GM19372 (cell line): ENCODE measurements around the gene EXOC8.
A peak's percentile ranks its signal among the peaks of the same experiment; 100 is the strongest.
"Not testable (repeated sequence)": the region's sequence is repeated elsewhere in the genome, so short reads cannot be mapped to it uniquely, and the experiment has no call there.

Experiments used
- ATAC-seq: cut with Tn5 transposase; IDR thresholded peaks from one replicate; pipeline ENCODE4 v1.9.1; 2021; ENCODE audit warnings: mild to moderate bottlenecking, low read depth, moderate library complexity; ENCODE audit not compliant: unreplicated experiment

EXOC8 gene

GRCh38 chr1:231354330-231355020, 16.8 kb upstream of the EXOC8 start:
- no peak for ATAC-seq

DNA sequence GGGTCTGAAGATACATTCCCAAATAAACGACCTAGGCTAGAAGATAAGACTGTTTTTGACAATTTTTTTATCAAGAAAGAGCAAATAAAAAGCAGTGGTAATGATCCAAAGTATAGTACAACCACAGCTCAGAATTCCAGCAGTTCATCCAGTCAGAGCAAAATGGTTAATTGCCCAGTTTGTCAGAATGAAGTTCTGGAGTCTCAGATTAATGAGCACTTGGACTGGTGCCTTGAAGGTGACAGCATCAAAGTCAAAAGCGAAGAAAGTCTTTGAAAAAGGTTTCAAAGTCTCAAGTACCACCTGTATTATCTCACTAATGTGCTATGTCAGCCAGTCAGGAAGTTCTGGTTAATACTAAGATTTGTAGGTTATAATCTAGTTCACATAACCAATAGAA, 15.4 kb upstream of the EXOC8 start:
- no peak for ATAC-seq

- ATAC-seq: no peak
These were observed 14.2 kb upstream of the EXOC8 start for GRCh38 chr1:231351816-231352215.

GRCh38 chr1:231348856-231349255, 11.2 kb upstream of the EXOC8 start:
- ATAC-seq: not testable (repeated sequence)

DNA sequence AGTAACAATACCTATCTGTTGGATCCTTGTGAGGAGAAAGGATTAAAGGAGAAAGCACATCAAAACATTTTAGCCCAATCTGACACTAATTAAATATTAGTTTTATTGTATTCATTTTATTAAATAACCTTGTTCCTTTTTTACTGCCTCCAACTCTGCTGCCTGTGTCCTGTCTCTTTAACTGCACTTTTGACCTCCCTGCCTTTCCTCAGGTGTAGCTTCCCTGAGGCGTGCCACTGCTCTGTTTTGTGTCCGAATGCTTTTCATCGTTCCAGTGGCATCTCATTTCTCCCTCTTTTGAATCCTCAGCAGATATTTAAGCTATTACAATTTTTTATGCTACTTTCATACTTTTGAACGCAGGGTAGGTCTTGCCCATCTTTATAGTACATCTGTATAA, 10.8 kb upstream of the EXOC8 start:
- ATAC-seq: no peak

DNA sequence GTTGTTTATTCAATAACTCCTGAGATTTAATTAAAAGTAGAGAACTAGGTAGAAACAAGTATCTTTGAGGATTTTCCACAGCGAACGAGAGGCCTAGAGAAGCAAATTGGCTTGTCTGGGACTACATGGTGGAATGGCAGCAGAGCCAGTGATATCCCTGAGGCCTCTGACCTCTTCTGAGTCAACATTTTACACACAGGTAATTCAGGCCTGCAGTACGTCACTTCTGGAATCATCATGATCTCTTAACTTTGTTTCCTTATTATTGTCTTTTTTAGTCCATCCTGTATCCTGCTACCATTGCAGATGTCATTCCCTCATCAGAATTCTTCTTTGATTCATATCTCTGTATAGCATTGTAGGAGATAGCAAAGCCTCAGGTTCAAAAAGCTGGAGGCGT, 10.3 kb upstream of the EXOC8 start:
- no peak for ATAC-seq

DNA sequence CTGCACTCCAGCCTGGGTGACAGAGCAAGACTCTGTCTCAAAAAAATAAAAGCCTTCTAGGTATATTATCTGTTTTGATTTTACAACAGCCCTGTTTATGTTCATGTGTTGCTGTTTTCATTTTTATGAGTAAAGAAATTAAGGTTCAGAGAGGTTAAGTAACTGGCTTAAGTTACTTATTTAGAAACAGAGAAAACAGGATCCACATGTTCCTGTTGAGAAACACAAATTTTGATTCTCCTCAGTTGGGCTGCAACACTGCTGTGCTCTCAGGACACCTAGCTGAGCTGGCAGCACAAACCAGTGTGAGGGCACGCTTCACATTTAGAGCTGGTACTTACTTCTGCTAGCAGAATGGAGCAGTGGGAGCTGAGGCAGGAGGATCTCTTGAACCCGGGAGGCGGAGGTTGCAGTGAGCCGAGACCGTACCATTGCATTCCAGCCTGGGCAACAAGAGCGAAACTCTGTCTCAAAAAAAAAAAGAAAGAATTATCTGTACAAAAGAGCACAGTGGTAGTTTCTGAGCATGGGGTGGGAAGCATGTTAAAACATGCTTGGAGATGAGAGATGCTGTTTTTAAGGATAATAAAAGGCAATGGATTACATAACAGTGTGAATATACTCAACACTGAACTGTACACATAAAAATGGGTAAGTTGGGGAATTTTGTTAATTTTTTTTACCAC, 2.8 kb upstream of the EXOC8 start:
- ATAC-seq: no peak

DNA sequence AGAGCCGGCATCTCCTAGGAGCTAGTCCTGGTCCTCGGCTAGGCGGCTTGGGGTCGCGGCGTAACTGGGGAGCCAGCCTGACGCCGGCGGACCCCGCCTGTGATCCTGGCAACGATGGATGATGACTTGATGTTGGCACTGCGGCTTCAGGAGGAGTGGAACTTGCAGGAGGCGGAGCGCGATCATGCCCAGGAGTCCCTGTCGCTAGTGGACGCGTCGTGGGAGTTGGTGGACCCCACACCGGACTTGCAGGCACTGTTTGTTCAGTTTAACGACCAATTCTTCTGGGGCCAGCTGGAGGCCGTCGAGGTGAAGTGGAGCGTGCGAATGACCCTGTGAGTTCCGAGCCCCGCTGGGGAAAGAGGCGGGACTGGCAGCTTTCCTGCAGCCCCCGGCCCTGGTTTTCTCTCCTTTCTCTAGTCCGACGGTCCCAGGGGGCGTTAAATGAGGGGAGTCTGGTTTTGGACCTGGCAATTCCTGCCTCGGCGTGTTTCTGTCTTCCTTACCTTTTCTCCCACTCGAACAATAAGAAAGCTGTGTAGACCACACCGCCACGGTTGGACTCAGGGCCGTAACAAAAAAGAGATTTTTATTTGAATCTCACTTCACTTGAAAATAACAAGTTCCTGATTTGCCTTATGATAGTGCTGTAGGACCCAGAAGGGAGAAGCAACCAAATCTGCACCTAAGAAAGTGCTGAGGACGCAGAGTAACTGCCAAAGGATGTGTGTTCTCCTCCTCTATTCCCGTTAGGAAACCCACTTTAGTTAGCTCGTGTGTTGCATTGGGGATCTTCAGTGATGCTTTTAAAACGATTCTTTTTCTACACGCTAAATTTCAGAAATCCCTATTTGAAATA, 847 bp upstream of the EXOC8 start, which contains the start of gene SPRTN:
Gene SPRTN (plus strand): TSS at position 24 of the 859 bp plus-strand sequence. CDS start 91 bp downstream, at position 115.
- peak; percentile 10 for ATAC-seq

DNA sequence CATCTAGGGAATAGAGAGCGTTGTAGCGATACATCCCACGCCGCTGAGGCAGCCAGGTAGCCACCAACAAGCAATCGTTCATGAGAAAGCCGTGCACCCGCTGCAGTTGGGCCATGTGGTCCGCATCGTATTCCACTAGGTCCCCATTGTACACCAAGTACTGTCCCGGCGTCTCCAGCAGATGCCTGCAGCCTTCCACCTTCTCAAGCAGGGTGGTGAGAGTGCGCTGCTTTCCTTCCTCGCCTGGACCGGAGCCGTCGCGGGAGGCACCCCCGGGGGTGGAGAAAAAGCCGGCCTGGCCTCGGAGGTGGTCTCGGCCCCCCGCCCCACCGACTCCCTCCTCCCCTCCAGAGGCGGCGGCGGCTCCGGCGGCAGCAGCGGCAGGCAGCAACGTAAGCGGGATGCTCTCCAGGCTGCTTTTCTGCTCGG, 595 bp downstream of the EXOC8 start:
- ATAC-seq: peak; percentile 13

- ATAC-seq: no peak
These were observed 1.7 kb downstream of the EXOC8 start for GRCh38 chr1:231335663-231336602.

DNA sequence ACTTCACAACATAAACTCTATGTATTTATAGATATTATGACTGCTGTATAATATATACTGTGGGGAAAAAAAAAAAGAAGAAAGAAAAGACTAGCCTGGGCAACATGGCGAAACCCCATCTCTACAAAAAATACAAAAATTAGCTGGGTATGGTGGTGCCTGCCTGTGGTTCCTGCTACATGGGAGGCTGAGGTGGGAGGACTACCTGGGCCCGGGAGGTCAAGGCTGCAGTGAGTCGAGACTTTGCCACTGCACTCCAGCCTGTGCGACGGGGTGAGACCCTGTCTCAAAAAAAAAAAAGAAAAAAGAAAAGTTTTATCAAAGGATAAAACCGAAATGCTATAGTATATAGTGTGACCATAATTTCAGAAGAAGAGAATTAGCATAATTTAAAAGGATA, 2.7 kb downstream of the EXOC8 start:
- ATAC-seq: no peak

DNA sequence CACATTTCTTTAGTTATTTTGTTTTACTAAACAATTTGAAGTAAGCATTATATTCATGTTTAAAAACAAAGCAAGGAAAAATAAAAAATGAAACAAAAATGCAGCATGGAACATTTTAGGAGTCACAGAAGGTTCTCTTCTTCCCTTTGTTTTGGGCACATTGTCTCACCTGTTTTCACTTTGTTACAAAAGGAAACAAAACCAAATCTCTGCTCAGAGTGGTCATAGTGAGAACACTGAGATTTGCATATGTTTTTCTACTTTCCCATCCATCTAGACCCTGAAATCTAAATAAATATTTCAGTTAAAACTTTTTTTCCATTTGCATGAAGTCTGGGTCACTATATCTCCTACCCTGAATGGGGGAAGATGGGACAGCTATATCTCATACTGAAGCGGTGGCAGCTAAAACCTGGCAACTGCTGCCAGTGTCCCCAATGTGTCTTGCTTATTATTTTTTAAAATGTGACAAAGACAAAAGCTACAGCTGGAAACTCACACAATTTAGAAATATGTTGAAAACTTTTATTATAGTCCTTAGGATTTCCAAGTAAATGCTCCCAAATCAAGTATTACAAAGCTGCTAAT, 3.5 kb downstream of the EXOC8 start:
- no peak for ATAC-seq

- no peak for ATAC-seq
These were observed 4.9 kb downstream of the EXOC8 start for GRCh38 chr1:231332761-231333160.

- ATAC-seq: no peak
These were observed 8.2 kb downstream of the EXOC8 start for GRCh38 chr1:231329483-231329882.

DNA sequence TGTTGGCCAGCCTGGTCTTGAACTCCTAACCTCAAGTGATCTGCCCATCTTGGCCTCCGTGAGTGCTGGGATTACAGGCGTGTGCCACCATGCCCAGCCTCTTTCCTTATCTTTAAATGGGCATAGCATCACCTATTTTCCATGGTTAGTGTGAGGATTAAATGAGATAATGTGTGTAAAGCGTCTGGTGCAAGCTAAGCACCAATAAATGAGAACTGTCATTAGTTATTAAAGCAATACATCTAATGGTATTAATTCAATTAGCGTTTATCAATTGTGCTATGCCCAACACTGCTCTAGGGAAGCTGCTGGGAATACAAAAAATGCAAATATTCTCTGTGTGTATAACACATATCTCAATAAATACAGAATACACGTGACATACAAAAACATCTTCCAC, 10.0 kb downstream of the EXOC8 start:
- ATAC-seq: no peak

- ATAC-seq: no peak
These were observed 11.4 kb downstream of the EXOC8 start for GRCh38 chr1:231326248-231326647.

DNA sequence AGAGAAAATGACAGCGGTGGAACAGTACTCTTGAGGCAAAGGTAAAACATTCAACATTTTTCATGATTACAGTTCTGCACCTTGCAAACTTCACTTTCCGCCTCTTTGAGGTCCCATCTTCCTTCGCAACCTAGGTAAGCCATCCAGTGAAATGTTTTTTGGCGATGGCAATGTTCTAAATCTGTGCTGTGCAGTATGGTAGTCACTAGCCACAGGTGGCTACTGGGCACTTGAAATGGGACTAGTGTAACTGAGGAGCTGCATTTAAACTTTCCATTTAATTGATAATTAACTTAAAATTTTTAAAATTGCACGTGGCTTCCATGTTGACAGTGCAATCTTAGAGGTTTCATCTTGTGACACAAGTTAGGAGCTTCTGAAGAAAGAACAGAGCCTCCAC, 13.0 kb downstream of the EXOC8 start:
- no peak for ATAC-seq

DNA sequence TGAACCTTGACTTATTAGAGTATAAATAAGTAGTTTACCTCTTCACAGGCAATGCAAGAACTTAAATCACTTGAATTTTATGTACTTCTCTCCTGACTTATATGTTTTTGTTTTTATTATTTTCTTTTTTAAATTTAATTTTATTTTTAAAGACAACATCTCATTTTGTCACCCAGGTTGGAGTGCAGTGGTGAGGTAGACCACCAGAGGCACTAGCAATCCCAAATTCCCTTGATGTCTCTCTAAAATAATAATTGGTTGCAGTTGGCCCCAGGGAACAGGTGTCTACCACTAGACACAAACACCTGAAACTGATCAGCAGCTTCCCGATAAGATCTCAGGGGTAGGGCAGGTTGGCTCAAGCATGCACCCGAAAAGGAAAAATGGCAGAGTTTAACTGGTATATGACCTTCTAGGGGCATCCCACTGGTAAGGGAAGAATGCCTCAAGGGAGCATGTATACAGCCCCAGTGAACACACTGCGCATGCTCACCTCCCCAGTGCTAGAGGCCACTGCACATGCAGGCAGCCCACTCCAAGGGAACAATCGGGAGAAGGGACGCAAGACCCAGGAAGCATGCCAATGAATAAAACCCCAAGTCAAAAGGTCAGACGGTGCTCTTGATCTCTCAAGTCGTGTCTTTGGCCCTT, 14.6 kb downstream of the EXOC8 start:
- no peak for ATAC-seq

DNA sequence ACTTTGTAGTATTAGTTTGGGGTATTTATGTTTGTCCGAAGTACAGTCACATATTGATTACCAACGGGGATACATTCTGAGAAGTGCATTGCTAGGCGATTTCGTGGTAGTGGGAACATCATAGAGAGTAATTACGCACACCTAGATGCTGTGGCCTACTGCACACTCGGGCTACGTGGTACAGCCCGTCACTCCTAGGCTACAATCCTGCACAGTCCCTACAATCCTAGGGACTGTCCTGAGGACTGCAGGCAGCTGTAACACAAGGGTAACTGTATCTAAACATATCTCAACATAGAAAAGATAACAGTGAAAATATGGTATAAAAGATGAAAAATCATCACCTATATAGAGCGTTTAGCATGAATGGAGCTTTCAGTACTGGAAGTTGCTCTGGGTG, 18.6 kb downstream of the EXOC8 start:
- no peak for ATAC-seq
